Muscle layer of duodenum (tissue), 2 donors: ENCODE results near the gene PCDH11Y.
"Not testable (repeated sequence)": the region's sequence is repeated elsewhere in the genome, so short reads cannot be mapped to it uniquely, and the experiment has no call there.

Experiments used
- H3K27ac ChIP-seq: one replicate; pipeline ENCODE4 v1.7.0; 2013; ENCODE audit warnings: mild to moderate bottlenecking, low read length
- H3K27me3 ChIP-seq: one replicate; pipeline ENCODE4 v1.7.0; 2013; ENCODE audit warnings: low read depth, mild to moderate bottlenecking, control low read depth, low read length
- H3K36me3 ChIP-seq, 2 donors: one replicate each; pipeline ENCODE4 v1.7.0; 2013; ENCODE audit warnings: low read length in 2 of 2, control low read depth in 1 of 2, mild to moderate bottlenecking in 1 of 2; ENCODE audit not compliant: insufficient read depth in 2 of 2, control insufficient read depth in 1 of 2
- H3K4me1 ChIP-seq, 2 donors: one replicate each; pipeline ENCODE4 v1.7.0; 2013; ENCODE audit warnings: low read length in 2 of 2, mild to moderate bottlenecking in 2 of 2, control low read depth in 1 of 2, moderate library complexity in 1 of 2; ENCODE audit not compliant: insufficient read depth in 2 of 2, control insufficient read depth in 1 of 2
- H3K4me3 ChIP-seq, 2 donors: one replicate each; pipeline ENCODE4 v1.7.0; 2013; ENCODE audit warnings: low read length in 2 of 2, low read depth in 1 of 2, mild to moderate bottlenecking in 1 of 2
- H3K9me3 ChIP-seq, 2 donors: one replicate each; pipeline ENCODE4 v1.7.0; 2013; ENCODE audit warnings: low read length in 2 of 2, control low read depth in 1 of 2, mild to moderate bottlenecking in 1 of 2; ENCODE audit not compliant: control insufficient read depth in 1 of 2
- donor health status: healthy.

PCDH11Y gene, protein sequence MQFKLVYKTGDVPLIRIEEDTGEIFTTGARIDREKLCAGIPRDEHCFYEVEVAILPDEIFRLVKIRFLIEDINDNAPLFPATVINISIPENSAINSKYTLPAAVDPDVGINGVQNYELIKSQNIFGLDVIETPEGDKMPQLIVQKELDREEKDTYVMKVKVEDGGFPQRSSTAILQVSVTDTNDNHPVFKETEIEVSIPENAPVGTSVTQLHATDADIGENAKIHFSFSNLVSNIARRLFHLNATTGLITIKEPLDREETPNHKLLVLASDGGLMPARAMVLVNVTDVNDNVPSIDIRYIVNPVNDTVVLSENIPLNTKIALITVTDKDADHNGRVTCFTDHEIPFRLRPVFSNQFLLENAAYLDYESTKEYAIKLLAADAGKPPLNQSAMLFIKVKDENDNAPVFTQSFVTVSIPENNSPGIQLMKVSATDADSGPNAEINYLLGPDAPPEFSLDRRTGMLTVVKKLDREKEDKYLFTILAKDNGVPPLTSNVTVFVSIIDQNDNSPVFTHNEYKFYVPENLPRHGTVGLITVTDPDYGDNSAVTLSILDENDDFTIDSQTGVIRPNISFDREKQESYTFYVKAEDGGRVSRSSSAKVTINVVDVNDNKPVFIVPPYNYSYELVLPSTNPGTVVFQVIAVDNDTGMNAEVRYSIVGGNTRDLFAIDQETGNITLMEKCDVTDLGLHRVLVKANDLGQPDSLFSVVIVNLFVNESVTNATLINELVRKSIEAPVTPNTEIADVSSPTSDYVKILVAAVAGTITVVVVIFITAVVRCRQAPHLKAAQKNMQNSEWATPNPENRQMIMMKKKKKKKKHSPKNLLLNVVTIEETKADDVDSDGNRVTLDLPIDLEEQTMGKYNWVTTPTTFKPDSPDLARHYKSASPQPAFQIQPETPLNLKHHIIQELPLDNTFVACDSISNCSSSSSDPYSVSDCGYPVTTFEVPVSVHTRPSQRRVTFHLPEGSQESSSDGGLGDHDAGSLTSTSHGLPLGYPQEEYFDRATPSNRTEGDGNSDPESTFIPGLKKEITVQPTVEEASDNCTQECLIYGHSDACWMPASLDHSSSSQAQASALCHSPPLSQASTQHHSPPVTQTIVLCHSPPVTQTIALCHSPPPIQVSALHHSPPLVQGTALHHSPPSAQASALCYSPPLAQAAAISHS (N-terminal part only)

DNA sequence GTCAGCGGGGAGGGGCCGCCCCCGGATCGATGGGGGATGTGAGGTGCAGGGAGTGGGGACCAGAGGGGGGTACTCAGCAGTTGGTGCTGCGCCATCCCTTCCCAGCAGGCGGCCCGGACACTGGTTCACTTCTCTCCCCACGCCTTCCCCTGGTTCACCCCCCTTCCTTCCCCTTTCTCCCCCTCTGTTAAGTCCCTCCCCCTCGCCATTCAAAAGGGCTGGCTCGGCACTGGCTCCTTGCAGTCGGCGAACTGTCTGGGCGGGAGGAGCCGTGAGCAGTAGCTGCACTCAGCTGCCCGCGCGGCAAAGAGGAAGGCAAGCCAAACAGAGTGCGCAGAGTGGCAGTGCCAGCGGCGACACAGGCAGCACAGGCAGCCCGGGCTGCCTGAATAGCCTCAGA is at the start of gene PCDH11Y:
PCDH11Y (plus strand) TSS at position 240 of the 400 bp plus-strand sequence. CDS start 56,804 bp downstream, outside the sequence.
- not testable (repeated sequence) for H3K4me1 ChIP-seq, H3K36me3 ChIP-seq, H3K4me3 ChIP-seq, H3K9me3 ChIP-seq, H3K27me3 ChIP-seq, H3K27ac ChIP-seq

DNA sequence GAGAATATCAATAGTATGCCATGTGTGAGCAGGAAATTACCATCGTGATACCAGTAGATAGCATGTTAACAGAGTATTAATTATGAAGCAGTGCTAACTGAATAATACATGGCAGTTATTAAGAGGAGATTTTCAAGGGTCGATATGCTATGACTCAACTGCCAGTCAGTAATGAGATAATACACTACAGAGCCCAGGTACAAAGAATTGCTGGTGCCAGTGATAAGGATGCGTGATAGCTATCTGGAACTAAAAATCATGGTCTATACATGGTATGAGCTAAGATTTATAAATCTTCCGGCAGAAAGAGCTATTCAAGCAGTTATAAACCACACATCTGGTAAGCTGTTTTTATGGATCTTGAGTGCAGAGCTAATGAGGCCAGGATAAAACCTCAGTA is 32.2 kb upstream of the PCDH11Y start:
- not testable (repeated sequence) for H3K4me3 ChIP-seq, H3K27ac ChIP-seq, H3K36me3 ChIP-seq, H3K9me3 ChIP-seq, H3K27me3 ChIP-seq, H3K4me1 ChIP-seq

DNA sequence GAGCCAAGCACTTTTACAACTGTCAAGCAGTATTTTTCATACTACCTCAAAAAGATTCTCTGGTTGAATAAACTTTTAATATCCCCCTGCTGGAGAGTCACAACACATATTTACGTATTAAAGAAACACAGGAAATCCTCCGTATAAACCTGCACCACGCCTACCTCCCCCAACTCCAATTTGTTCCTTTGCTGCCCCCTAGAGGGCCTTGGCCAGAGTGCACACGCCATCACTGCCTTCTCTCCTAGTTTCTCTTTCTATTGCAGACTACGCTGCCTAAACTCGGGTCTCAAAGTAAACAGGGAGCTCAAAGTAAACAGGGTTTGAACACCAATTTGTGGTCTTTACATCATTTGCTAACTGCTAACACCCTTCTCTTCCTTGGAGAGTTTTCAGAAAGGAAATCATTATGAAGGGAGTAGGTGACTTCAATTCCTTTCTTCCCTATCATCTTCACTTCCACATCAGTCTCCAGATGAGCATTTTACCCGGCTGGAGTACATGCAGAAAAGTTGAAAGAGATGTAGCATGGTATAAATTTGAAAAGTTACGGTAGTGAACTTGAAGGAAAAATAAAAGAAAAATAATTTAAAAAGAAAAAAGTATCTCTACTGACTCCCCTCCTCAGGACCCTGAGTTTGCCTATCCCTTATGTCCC is 8.2 kb upstream of the PCDH11Y start:
- H3K36me3 ChIP-seq, H3K9me3 ChIP-seq, H3K27ac ChIP-seq, H3K27me3 ChIP-seq, H3K4me1 ChIP-seq, H3K4me3 ChIP-seq: not testable (repeated sequence)

DNA sequence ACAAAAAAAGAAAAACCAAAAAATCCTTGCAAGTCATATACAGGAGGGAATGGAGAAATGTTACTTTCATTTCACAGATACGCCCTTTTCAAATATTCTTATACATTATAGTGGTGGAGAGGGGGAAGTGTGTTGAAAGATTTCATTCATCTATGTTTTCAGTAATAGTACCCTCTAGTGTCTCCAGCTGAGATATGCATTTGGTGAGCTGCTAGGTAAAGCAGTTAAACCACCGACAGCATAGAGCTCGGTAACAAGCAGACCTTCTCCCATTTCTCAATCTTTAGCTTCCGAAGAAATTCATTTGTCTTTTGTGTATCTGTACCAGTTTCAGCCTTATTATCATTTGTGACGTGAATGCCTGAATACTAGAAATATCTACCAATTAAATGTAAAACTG is 5.2 kb upstream of the PCDH11Y start:
- not testable (repeated sequence) for H3K4me1 ChIP-seq, H3K27ac ChIP-seq

DNA sequence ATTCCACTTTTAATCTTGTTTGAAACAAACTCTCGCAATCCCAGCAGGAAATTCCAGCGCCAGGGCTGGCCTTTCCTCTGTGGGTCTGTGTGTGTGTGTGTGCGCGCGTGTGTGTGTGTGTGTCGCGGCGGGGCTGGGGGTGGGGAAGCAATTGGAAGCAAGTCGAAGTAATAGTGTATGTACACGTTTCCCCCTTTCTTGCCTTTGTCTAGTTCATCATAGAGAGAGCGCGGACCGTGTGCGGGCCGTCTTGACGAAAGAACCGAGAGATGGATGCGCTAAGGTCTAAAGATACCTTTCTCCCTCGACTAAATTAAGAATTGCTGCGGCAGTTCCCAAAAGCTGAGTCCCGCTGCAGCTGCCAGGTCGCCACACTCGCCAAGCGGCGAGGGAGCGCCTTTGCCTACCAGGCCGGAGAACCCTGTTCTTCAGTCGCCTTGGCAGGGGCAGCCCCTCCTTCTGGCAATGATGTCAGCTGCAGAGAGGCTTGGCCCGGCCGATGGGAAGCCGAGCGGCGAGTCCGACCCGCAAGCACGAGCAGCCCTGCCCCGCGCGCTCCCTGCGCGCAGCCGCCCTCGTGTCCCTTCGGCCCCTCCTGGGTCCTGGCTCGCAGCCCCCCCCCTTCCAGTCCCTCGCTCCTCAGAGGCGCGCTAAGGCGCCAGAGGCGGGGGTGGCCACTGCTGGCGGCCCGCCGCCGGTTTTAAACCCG is 2.5 kb downstream of the PCDH11Y start:
- not testable (repeated sequence) for H3K27me3 ChIP-seq, H3K9me3 ChIP-seq, H3K4me3 ChIP-seq, H3K4me1 ChIP-seq, H3K36me3 ChIP-seq, H3K27ac ChIP-seq

More for the DNA sequence above, 5.2 kb upstream of the PCDH11Y start:
- H3K9me3 ChIP-seq, H3K27me3 ChIP-seq, H3K4me3 ChIP-seq, H3K36me3 ChIP-seq: not testable (repeated sequence)

DNA sequence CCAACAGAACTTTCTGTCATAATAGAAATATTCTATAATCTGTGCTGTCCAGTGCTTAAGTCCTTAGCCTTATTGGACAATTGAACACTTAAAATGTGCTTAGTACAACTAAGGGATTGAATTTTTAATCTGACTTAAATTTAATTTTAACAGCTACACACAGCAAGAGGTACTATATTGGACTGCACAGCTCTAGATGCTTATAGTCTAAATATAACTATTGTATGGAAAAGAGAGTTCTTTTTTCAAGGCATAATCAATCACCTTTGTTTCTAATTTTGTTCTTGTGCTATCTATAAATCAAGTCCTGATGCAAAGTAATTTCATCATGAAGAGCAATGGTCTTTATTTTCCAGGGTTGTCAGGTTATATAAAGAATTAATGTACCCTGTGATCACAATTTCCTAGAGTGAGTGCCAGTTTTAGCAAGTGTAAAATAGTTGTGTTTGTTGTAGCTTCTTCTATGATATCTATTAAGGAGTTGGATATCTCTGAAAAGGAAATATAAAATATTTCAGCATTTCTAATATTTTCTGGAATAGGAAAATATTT is 39.0 kb downstream of the PCDH11Y start:
- H3K27ac ChIP-seq, H3K36me3 ChIP-seq, H3K9me3 ChIP-seq, H3K4me1 ChIP-seq, H3K27me3 ChIP-seq, H3K4me3 ChIP-seq: not testable (repeated sequence)

DNA sequence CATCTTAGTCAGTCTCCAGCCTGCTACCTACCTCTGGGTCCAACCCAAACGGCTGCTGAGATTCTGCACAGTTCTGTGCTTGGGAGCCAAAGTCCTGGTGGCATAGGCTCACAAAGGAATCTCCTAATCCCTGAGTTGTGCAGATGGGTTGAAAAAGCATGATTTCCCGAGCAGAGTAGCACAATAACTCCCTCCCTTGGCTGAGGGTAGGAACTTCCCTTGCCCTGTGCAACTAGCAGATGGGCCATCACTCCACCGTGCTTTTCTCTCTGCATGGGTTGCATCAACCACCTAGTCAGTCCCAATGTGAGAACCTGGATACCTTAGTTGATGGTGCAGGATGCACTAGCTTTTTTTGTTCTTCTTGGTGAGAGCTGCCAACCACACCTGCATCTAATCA is 82.9 kb downstream of the PCDH11Y start:
- H3K4me3 ChIP-seq, H3K4me1 ChIP-seq, H3K27me3 ChIP-seq, H3K9me3 ChIP-seq, H3K36me3 ChIP-seq, H3K27ac ChIP-seq: not testable (repeated sequence)

DNA sequence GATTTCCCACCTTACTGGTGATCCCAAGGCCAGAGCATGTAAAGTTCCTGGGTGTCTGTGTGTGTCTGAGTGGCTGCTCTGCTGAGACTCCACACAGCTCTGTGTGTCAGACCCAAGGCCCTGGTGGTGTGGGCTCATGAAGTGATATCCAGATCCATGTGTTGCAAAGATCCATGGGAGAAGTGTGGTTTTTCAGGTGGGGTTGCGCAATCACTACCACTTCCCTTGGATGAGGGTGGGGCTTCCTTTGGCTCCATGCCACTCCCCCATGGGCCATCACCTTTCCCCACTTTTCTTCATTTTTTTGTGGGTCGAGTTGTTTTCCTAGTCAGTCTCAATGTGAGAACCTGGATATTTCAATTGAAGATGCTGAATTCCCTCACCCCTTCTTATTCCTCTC is 182.9 kb downstream of the PCDH11Y start:
- not testable (repeated sequence) for H3K4me3 ChIP-seq, H3K27ac ChIP-seq, H3K4me1 ChIP-seq, H3K27me3 ChIP-seq, H3K9me3 ChIP-seq, H3K36me3 ChIP-seq

DNA sequence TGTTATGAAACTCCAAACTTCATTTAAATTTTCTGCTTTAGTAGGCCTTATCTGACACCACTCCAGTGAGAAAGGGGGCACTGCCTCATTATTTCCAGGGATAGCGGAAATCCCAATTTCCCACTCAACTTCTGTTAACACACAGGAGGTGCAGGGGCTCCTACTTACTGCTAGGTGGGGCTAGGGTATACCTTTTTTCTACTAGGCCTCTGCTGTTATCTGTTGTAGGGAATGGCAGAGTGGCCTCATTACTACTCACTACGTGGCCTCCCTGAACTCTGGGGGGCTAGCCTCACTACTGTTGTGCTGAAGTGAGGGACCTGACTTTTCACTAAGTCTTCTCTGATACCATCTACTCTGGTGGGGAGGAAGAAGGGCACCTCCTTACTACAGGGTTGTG is 215.0 kb downstream of the PCDH11Y start:
- not testable (repeated sequence) for H3K4me3 ChIP-seq, H3K4me1 ChIP-seq, H3K9me3 ChIP-seq, H3K27me3 ChIP-seq, H3K36me3 ChIP-seq, H3K27ac ChIP-seq

DNA sequence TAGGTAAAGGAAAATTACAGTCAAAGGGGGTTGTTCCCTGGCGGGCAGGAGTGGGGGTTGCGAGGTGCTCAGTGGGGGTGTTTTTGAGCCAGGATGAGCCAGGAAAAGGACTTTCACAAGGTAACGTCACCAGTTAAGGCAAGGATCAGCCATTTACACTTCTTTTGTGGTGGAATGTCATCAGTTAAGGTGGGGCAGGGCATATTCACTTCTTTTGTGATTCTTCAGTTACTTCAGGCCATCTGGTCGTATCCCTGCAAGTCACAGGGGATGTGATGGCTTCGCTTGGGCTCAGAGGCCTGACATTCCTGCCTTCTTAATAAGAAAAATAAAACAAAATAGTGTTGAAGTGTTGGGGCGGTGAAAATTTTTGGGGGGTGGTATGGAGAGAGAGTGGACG is 324.8 kb downstream of the PCDH11Y start:
- not testable (repeated sequence) for H3K27me3 ChIP-seq, H3K4me1 ChIP-seq, H3K36me3 ChIP-seq, H3K27ac ChIP-seq, H3K9me3 ChIP-seq, H3K4me3 ChIP-seq
